Mesendoderm (in vitro differentiated cells): ENCODE measurements around the gene PIF1.

Experiments used
- DNase-seq: peaks from one replicate; pipeline ENCODE4 v3.0.0; 2013
- H2AK5ac ChIP-seq: 2 replicates; pipeline ENCODE4 v1.6.1; 2013; ENCODE audit warnings: low read length, inconsistent platforms
- H2BK120ac ChIP-seq: 2 replicates; pipeline ENCODE4 v1.6.1; 2013; ENCODE audit warnings: low read depth, mild to moderate bottlenecking, low read length, moderate library complexity, mixed read lengths
- H2BK15ac ChIP-seq: replicated peaks from 2 replicates; pipeline ENCODE4 v1.6.1; 2013; ENCODE audit warnings: low read depth, mild to moderate bottlenecking, moderate library complexity
- H2BK5ac ChIP-seq: 2 replicates; pipeline ENCODE4 v1.6.1; 2013; ENCODE audit warnings: low read length, inconsistent platforms
- H3K18ac ChIP-seq: 2 replicates; pipeline ENCODE4 v1.6.1; 2013; ENCODE audit warnings: mild to moderate bottlenecking, low read length, mixed read lengths
- H3K23ac ChIP-seq: one replicate; pipeline ENCODE4 v1.6.1; 2013; ENCODE audit warnings: low read length
- H3K27ac ChIP-seq: 2 replicates; pipeline ENCODE4 v1.5.1; 2013; ENCODE audit warnings: low read depth, mild to moderate bottlenecking, inconsistent platforms, low read length, moderate library complexity
- H3K27me3 ChIP-seq: 2 replicates; pipeline ENCODE4 v1.6.1; 2013; ENCODE audit warnings: low read length, control low read depth, mild to moderate bottlenecking, inconsistent platforms; ENCODE audit not compliant: insufficient read depth, poor library complexity
- H3K36me3 ChIP-seq: 2 replicates; pipeline ENCODE4 v1.6.1; 2013; ENCODE audit warnings: low read length, inconsistent platforms; ENCODE audit not compliant: control insufficient read depth, insufficient read depth
- H3K4ac ChIP-seq: one replicate; pipeline ENCODE4 v1.6.1; 2013; ENCODE audit warnings: low read depth, mild to moderate bottlenecking, low read length, moderate library complexity
- H3K4me1 ChIP-seq: 2 replicates; pipeline ENCODE4 v1.6.1; 2013; ENCODE audit warnings: low read depth, low read length, inconsistent platforms; ENCODE audit not compliant: control insufficient read depth
- H3K4me2 ChIP-seq: 2 replicates; pipeline ENCODE4 v1.6.1; 2013; ENCODE audit warnings: low read length
- H3K4me3 ChIP-seq: 2 replicates; pipeline ENCODE4 v1.5.1; 2013; ENCODE audit warnings: mild to moderate bottlenecking, low read length
- H3K56ac ChIP-seq: one replicate; pipeline ENCODE4 v1.6.1; 2013; ENCODE audit warnings: low read length
- H3K79me1 ChIP-seq: 2 replicates; pipeline ENCODE4 v1.6.1; 2013; ENCODE audit warnings: low read length, inconsistent platforms
- H3K79me2 ChIP-seq: 2 replicates; pipeline ENCODE4 v1.6.1; 2013; ENCODE audit warnings: mild to moderate bottlenecking, low read length; ENCODE audit not compliant: control insufficient read depth, insufficient read depth
- H3K9ac ChIP-seq: 2 replicates; pipeline ENCODE4 v1.6.1; 2013; ENCODE audit warnings: low read length, inconsistent platforms
- H4K5ac ChIP-seq: one replicate; pipeline ENCODE4 v1.6.1; 2013; ENCODE audit warnings: low read length
- H4K8ac ChIP-seq: one replicate; pipeline ENCODE4 v1.6.1; 2013; ENCODE audit warnings: low read depth, mild to moderate bottlenecking, control low read depth, low read length, moderate library complexity
- WGBS: extraction: QIAGEN DNeasy Blood & Tissue Kit; methylation state at CpG from one replicate; pipeline ENCODE4 v1.1.7; 2013; ENCODE audit warnings: low lambda C conversion rate, missing lambda C conversion rate; ENCODE audit not compliant: insufficient coverage; ENCODE audit errors: extremely low coverage; 5-methylcytosine and 5-hydroxymethylcytosine counted together

PIF1 gene

GRCh38 chr15:64845831-64846595, 20.6 kb upstream of the PIF1 start:
- H3K9ac ChIP-seq: peak overlapping the region; percentile 2
- H3K4ac ChIP-seq: no peak overlapping the region
- peaks cover 61% of the 10 kb centered on the region for H3K79me2 ChIP-seq
- peak overlapping the region; percentile 66 for H3K23ac ChIP-seq
- no peak overlapping the region for H3K27ac ChIP-seq
- H2AK5ac ChIP-seq: no peak overlapping the region
- no peak overlapping the region for H3K18ac ChIP-seq
- no peak overlapping the region for H4K5ac ChIP-seq
- WGBS: no CpG with 5 or more reads among the region's 13 CpGs
- H2BK15ac ChIP-seq: no peak overlapping the region
- H2BK120ac ChIP-seq: no peak overlapping the region
- no peak for DNase-seq
- H4K8ac ChIP-seq: no peak overlapping the region
- H3K4me2 ChIP-seq: no peak overlapping the region
- H3K4me1 ChIP-seq: peaks cover 24% of the 10 kb centered on the region
- H3K79me1 ChIP-seq: peaks cover 41% of the 10 kb centered on the region
- H2BK5ac ChIP-seq: no peak overlapping the region
- H3K4me3 ChIP-seq: no peak overlapping the region
- H3K56ac ChIP-seq: peak overlapping the region; percentile 25
- H3K27me3 ChIP-seq: no peaks in the 10 kb centered on the region
- peaks cover 1% of the 10 kb centered on the region for H3K36me3 ChIP-seq

GRCh38 chr15:64845183-64845611, 19.8 kb upstream of the PIF1 start:
- Histone ChIP-seq H4K5ac (no peak overlapping the region), H3K4ac (no peak overlapping the region), H4K8ac (no peak overlapping the region), H3K79me1 (peaks cover 41% of the 10 kb centered on the region), H3K27ac (no peak overlapping the region), H3K9ac (peak overlapping the region; percentile 27), H2BK5ac (no peak overlapping the region), H3K36me3 (peaks cover 1% of the 10 kb centered on the region), H3K56ac (peak overlapping the region; percentile 49), H2BK120ac (no peak overlapping the region), H3K27me3 (no peaks in the 10 kb centered on the region), H3K18ac (no peak overlapping the region), H3K4me1 (peaks cover 24% of the 10 kb centered on the region), H3K4me3 (no peak overlapping the region), H3K4me2 (no peak overlapping the region), H2BK15ac (no peak overlapping the region), H3K23ac (no peak overlapping the region), H2AK5ac (no peak overlapping the region), H3K79me2 (peaks cover 61% of the 10 kb centered on the region)
- DNase-seq: no peak
- WGBS: no CpG with 5 or more reads among the region's 2 CpGs

GRCh38 chr15:64844576-64845145, 19.2 kb upstream of the PIF1 start:
- Histone ChIP-seq H3K27ac (no peak overlapping the region), H3K4ac (no peak overlapping the region), H2BK15ac (no peak overlapping the region), H2BK120ac (no peak overlapping the region), H3K4me1 (peaks cover 24% of the 10 kb centered on the region), H3K9ac (peak overlapping the region; percentile 27), H2AK5ac (no peak overlapping the region), H3K4me2 (no peak overlapping the region), H3K18ac (no peak overlapping the region), H2BK5ac (no peak overlapping the region), H3K27me3 (no peaks in the 10 kb centered on the region), H3K36me3 (peaks cover 1% of the 10 kb centered on the region), H3K79me2 (peaks cover 61% of the 10 kb centered on the region), H3K56ac (peak overlapping the region; percentile 47), H4K8ac (no peak overlapping the region), H3K79me1 (peaks cover 41% of the 10 kb centered on the region), H3K4me3 (no peak overlapping the region), H4K5ac (no peak overlapping the region), H3K23ac (no peak overlapping the region)
- no CpG with 5 or more reads among the region's 8 CpGs for WGBS
- no peak for DNase-seq

GRCh38 chr15:64843991-64844390, 18.5 kb upstream of the PIF1 start:
- peaks cover 24% of the 10 kb centered on the region for H3K4me1 ChIP-seq

GRCh38 chr15:64842986-64843561, 17.6 kb upstream of the PIF1 start:
- peaks cover 58% of the 10 kb centered on the region for H3K79me2 ChIP-seq
- no peak overlapping the region for H2BK15ac ChIP-seq
- H3K4me2 ChIP-seq: peak overlapping the region; percentile 54
- no CpG with 5 or more reads among the region's 7 CpGs for WGBS
- H3K27ac ChIP-seq: no peak overlapping the region
- no peak overlapping the region for H4K8ac ChIP-seq
- DNase-seq: peak; percentile 46
- H3K56ac ChIP-seq: peak overlapping the region; percentile 99
- H3K79me1 ChIP-seq: peaks cover 37% of the 10 kb centered on the region
- no peak overlapping the region for H3K18ac ChIP-seq
- peak overlapping the region; percentile 99 for H3K9ac ChIP-seq
- peak overlapping the region; percentile 74 for H2AK5ac ChIP-seq
- no peak overlapping the region for H2BK120ac ChIP-seq
- H3K4me1 ChIP-seq: peaks cover 24% of the 10 kb centered on the region
- peak overlapping the region; percentile 66 for H3K23ac ChIP-seq
- peaks cover 1% of the 10 kb centered on the region for H3K36me3 ChIP-seq
- no peaks in the 10 kb centered on the region for H3K27me3 ChIP-seq
- H3K4me3 ChIP-seq: peak overlapping the region; percentile 96
- H2BK5ac ChIP-seq: peak overlapping the region; percentile 45
- no peak overlapping the region for H3K4ac ChIP-seq
- no peak overlapping the region for H4K5ac ChIP-seq

More at GRCh38 chr15:64843991-64844390, 18.5 kb upstream of the PIF1 start:
- no CpG with 5 or more reads among the region's 4 CpGs for WGBS
- Histone ChIP-seq H3K79me2 (peaks cover 61% of the 10 kb centered on the region), H3K79me1 (peaks cover 41% of the 10 kb centered on the region), H3K4ac (no peak overlapping the region), H4K8ac (no peak overlapping the region), H3K56ac (peak overlapping the region; percentile 6), H3K23ac (no peak overlapping the region), H3K27ac (no peak overlapping the region), H2BK15ac (no peak overlapping the region), H3K27me3 (no peaks in the 10 kb centered on the region), H3K18ac (no peak overlapping the region), H3K4me3 (no peak overlapping the region), H4K5ac (no peak overlapping the region), H2BK120ac (no peak overlapping the region), H3K4me2 (no peak overlapping the region), H2BK5ac (no peak overlapping the region), H3K36me3 (peaks cover 1% of the 10 kb centered on the region), H2AK5ac (no peak overlapping the region), H3K9ac (peak overlapping the region; percentile 27)
- no peak for DNase-seq
